DND-41 (cell line): ENCODE data around the gene CCN5.

Experiments used
- ATAC-seq: fragments of 200-7000 bp; cut with Tn5 transposase; 3 replicates; pipeline ENCODE4 v1.9.1; 2021; ENCODE audit warnings: low read depth; ENCODE audit not compliant: insufficient read depth
- DNase-seq: peaks from one replicate; pipeline ENCODE4 v3.0.0-alpha.2; 2020
- H2AFZ ChIP-seq: 2 replicates; pipeline ENCODE4 v1.6.0; 2012; ENCODE audit warnings: low read depth, low read length
- H3K27ac ChIP-seq: 2 replicates; pipeline ENCODE4 v1.5.1; 2012; ENCODE audit warnings: low read length, inconsistent platforms
- H3K27me3 ChIP-seq: fragments of 200-600 bp; sonication (generic); 2 replicates; pipeline ENCODE4 v1.6.0; 2012; ENCODE audit warnings: low read length, mild to moderate bottlenecking, inconsistent platforms; ENCODE audit not compliant: insufficient read depth, poor library complexity
- H3K36me3 ChIP-seq: 2 replicates; pipeline ENCODE4 v1.5.1; 2012; ENCODE audit warnings: low read length, inconsistent platforms; ENCODE audit not compliant: insufficient read depth
- H3K4me1 ChIP-seq: 2 replicates; pipeline ENCODE4 v1.5.1; 2012; ENCODE audit warnings: mild to moderate bottlenecking, low read length; ENCODE audit not compliant: insufficient read depth
- H3K4me2 ChIP-seq: 2 replicates; pipeline ENCODE4 v1.6.0; 2012; ENCODE audit warnings: mild to moderate bottlenecking, moderate library complexity, low read length, inconsistent platforms; ENCODE audit not compliant: insufficient read depth
- H3K4me3 ChIP-seq, 2 experiments: fragments of 200-600 bp in 1 of 2; shearing (Covaris generic) in 1 of 2; 2 replicates each; pipeline ENCODE4 v1.5.1; 2012 to 2016; ENCODE audit warnings: inconsistent platforms in 2 of 2, low read length in 2 of 2, mild to moderate bottlenecking in 2 of 2, low read depth in 1 of 2, moderate library complexity in 1 of 2
- H3K79me2 ChIP-seq: 2 replicates; pipeline ENCODE4 v1.6.0; 2012; ENCODE audit warnings: low read length, inconsistent platforms; ENCODE audit not compliant: insufficient read depth
- H3K9ac ChIP-seq: 2 replicates; pipeline ENCODE4 v1.6.0; 2012; ENCODE audit warnings: low read depth, mild to moderate bottlenecking, inconsistent platforms, low read length, moderate library complexity
- H3K9me3 ChIP-seq: 2 replicates; pipeline ENCODE4 v1.5.1; 2012; ENCODE audit warnings: low read length, moderate library complexity, mild to moderate bottlenecking, inconsistent platforms; ENCODE audit not compliant: insufficient read depth, severe bottlenecking
- H4K20me1 ChIP-seq: 2 replicates; pipeline ENCODE4 v1.6.0; 2012; ENCODE audit warnings: low read length; ENCODE audit not compliant: insufficient read depth
- CTCF ChIP-seq: IDR thresholded peaks from 2 replicates; pipeline ENCODE4 v1.5.1; 2012; ENCODE audit warnings: borderline replicate concordance, low read length, moderate library complexity, mild to moderate bottlenecking; ENCODE audit not compliant: poor library complexity, severe bottlenecking; ENCODE audit errors: extremely low read depth
- EZH2 ChIP-seq: IDR thresholded peaks from 3 replicates; pipeline ENCODE4 v1.6.1; 2012; ENCODE audit warnings: borderline replicate concordance, low read depth, mild to moderate bottlenecking, moderate library complexity, low read length, inconsistent platforms; ENCODE audit not compliant: severe bottlenecking

Gene CCN5

DNA sequence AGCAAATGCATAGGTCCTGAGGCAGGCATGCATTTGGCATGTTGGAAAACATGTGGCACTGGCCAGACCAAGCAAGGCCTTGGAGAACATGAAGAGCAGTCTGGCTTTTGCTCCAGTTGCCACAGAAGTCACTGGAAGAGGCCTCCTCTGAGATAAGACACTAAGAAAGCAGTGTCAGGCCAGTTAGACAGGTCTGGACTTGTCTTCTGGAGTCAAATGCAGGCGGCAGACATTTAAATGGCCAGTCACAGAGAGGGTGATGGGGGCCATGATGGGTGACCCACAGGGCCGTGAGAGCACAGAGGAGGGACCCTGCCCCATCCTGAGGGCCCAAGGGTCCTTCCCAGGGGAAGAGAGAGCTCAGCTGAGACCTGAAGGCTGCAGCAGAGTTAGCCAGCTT lies 36.9 kb upstream of the CCN5 start:
- Histone ChIP-seq H3K27ac (no peak overlapping the region), H3K4me2 (no peak overlapping the region), H3K4me1 (peaks cover 12% of the 10 kb centered on the region), H3K4me3 (no peak overlapping the region), H3K36me3 (no peaks in the 10 kb centered on the region), H2AFZ (no peak overlapping the region), H4K20me1 (no peaks in the 10 kb centered on the region), H3K27me3 (no peaks in the 10 kb centered on the region), H3K9me3 (no peaks in the 10 kb centered on the region), H3K9ac (no peak overlapping the region), H3K79me2 (peaks cover 16% of the 10 kb centered on the region)
- no peak for TF ChIP-seq CTCF
- TF ChIP-seq EZH2: no peak
- DNase-seq: no peak
- 0 out of 3 replicates have a peak, but pooled peaks have one; percentile 24 for ATAC-seq

DNA sequence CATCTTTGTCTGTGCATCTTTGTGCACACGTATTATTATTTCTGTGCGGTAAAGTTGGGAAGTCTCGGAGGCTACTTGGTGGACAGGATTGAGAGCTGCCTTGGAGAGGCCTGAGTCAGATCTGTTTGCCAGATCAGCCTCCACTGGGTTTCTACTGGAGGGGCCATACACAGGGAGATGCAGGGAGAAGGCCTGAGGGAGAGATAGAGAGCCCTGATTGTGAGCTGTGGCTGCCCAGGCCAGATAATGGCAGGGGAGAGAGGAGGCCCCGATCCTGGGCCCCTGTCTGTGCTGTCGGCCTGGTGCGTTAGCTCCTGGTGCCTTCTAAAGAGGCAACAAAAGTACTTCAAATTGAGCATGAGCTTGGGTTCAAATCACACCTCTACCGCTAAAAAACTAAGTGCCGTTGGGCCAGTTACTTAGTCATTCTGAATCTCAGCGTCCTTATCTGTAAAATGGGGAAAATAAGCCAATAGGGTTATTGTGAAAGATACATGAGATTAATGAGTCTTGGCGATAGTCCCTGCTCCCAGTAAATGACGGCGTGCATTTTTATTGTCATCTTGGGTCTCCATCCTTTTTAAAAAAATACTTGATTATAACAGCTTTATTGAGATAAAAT lies 36.1 kb upstream of the CCN5 start:
- Histone ChIP-seq H2AFZ (no peak overlapping the region), H3K4me2 (no peak overlapping the region), H3K4me1 (peaks cover 12% of the 10 kb centered on the region)

GRCh38 chr20:44681796-44682566 lies 33.2 kb upstream of the CCN5 start:
- H3K27me3 ChIP-seq: no peaks in the 10 kb centered on the region
- DNase-seq: no peak
- no peaks in the 10 kb centered on the region for H4K20me1 ChIP-seq
- ATAC-seq: no peak
- H3K27ac ChIP-seq: no peak overlapping the region; the same call in 1 of the 2 replicates
- no peak for TF ChIP-seq EZH2
- no peak for TF ChIP-seq CTCF
- H2AFZ ChIP-seq: no peak overlapping the region
- H3K79me2 ChIP-seq: peaks cover 3% of the 10 kb centered on the region; the same call in 1 of the 2 replicates
- no peak overlapping the region for H3K4me3 ChIP-seq
- H3K9me3 ChIP-seq: no peaks in the 10 kb centered on the region
- H3K9ac ChIP-seq: no peak overlapping the region
- peaks cover 25% of the 10 kb centered on the region for H3K4me1 ChIP-seq
- H3K36me3 ChIP-seq: no peaks in the 10 kb centered on the region
- H3K4me2 ChIP-seq: no peak overlapping the region

More for the DNA sequence above, 36.1 kb upstream of the CCN5 start:
- Histone ChIP-seq H3K36me3 (no peaks in the 10 kb centered on the region), H3K9ac (no peak overlapping the region), H3K79me2 (peaks cover 9% of the 10 kb centered on the region; the same call in 1 of the 2 replicates), H3K27me3 (no peaks in the 10 kb centered on the region), H3K4me3 (no peak overlapping the region), H3K27ac (no peak overlapping the region), H4K20me1 (no peaks in the 10 kb centered on the region), H3K9me3 (no peaks in the 10 kb centered on the region)
- no peak for TF ChIP-seq EZH2
- TF ChIP-seq CTCF: no peak
- ATAC-seq (no peak), DNase-seq (no peak)
